ENCODE results near the gene NKPD1.

The NKPD1 gene

DNA sequence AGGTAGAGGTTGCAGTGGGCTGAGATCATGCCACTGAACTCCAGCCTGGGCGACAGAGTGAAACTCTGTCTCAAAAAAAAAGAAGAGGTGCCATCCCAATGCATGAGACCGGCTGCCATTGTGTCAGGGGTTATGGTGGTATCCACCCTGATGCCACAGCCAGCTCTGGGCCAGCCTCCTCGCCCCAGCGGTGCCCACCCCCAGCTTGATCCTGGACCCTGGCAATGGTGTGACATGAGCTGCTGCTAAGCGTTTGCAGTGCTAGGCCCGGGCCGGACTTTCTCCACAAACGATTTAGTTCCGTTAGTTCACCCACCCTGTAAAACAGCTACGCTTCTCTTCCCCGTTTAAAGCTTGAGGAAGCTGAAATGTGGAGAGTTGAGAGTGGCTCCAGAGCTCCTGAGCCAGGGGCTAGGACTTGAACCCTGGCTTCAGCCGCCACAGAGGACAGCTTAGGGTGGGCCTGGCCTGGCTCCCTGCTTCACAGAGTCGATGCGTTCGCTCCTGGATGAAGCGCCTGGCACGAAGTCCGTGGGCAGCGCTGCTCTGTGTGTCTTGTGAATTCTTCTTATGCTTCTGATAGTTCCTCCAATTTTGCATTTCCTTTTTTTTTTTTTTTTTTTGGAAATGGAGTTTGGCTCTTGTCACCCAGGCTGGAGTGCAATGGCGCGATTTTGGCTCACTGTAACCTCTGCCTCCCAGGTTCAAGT is 25.5 kb downstream of the NKPD1 start:
- H3K9me3 Mint-ChIP-seq, result no peaks in the 10 kb centered on the region
- no peak overlapping the region for H3K4me3 Mint-ChIP-seq
- no peaks in the 10 kb centered on the region for H3K27me3 Mint-ChIP-seq
- ATAC-seq (replicated peaks) (no peak), DNase-seq (no peak)
- H3K36me3 Mint-ChIP-seq, result peaks cover 2 to 9% of the 10 kb centered on the region in 2 donors
- peaks cover 40 to 56% of the 10 kb centered on the region in 2 donors for H3K4me1 Mint-ChIP-seq
- peak overlapping the region; percentile 85 for H3K27ac Mint-ChIP-seq

DNA sequence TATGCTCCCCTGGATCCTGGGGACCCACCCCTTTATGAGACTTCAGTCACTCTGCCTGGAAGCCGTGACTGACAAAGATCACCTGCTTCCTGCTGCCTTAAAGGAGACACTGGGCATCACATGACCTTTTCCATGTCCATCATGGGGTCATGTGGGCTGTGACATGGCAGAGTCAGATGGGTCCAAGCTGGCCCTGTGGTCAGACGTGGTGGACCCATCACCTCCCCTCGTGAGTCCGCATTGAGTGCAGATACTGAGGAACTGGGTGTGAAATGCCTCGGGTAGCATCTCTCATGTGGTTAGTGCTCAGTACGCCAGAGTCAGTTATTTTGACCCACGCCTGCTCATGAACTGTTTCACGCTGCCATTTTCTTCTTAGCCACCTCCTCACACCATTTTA is 27.1 kb downstream of the NKPD1 start:
- DNase-seq (no peak), ATAC-seq (replicated peaks) (no peak)
- H3K36me3 Mint-ChIP-seq, result peaks cover 0 to 8% of the 10 kb centered on the region in 2 donors
- H3K27ac Mint-ChIP-seq, result peak overlapping the region; percentile 85
- H3K4me1 Mint-ChIP-seq, result peaks cover 40 to 56% of the 10 kb centered on the region in 2 donors
- no peaks in the 10 kb centered on the region for H3K27me3 Mint-ChIP-seq
- no peak overlapping the region for H3K4me3 Mint-ChIP-seq
- H3K9me3 Mint-ChIP-seq, result no peaks in the 10 kb centered on the region

DNA sequence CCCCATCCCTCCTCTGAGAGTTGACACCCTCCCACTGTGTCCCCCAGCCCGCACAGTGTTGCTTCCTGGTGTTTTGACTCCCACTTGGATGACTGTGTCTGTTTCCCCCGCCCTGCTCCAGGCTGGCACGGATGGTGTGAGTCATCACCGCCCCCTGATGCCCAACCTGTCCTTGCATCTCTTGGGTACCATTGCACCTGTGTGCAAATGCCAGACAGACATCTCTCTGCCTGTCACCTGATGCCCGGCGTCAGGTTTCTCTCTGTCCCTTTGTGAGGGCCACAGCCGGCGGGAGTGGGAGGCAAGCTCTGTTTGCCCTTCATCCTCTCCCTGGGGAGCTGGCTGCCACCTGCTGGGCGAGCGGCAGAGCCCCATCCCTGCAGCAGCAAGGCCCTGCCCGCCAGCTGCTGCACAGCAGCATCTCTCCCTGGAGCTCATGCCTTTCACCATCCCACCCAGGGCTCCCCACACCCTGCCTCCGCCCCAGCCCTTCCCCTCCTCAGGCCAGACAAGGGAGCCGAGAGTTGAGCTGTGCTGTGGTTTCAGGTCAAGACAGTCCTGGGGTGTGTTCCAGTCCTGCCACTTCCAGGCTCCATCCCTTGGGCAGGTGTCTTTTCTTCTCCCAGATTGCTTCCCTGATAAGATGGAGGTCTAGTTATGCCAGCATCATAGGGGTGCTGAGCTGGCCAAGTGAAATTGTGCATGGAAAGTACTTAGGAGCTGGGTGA is 29.7 kb downstream of the NKPD1 start:
- Mint-ChIP-seq H3K9me3 (no peaks in the 10 kb centered on the region), H3K4me1 (peaks cover 29 to 47% of the 10 kb centered on the region in 2 donors), H3K4me3 (no peak overlapping the region), H3K36me3 (peaks cover 0 to 2% of the 10 kb centered on the region in 2 donors), H3K27ac (no peak overlapping the region), H3K27me3 (no peaks in the 10 kb centered on the region)
- ATAC-seq (replicated peaks) (peak; percentile 34 to 35), DNase-seq (no peak)

DNA sequence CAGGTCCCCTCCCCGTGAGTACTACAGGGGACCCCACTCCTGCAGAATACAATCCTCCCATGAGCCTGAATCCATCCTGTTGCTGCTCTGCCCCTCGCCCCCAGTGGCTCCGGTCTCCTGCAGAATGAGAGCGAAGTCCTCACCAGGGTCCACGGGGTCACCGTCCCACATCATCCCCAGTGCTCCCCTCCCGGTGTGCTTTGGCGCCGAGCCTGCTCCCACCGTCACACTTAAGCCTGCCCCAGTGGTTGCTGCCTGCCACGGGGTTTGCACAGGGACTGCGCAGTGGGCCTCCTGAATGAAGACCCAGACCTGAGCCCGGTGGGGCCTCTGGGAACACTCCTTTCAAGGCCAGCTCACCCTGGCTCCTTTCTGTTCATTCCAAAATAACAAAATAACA is 30.5 kb downstream of the NKPD1 start:
- H3K36me3 Mint-ChIP-seq, result peaks cover 0 to 2% of the 10 kb centered on the region in 2 donors

DNA sequence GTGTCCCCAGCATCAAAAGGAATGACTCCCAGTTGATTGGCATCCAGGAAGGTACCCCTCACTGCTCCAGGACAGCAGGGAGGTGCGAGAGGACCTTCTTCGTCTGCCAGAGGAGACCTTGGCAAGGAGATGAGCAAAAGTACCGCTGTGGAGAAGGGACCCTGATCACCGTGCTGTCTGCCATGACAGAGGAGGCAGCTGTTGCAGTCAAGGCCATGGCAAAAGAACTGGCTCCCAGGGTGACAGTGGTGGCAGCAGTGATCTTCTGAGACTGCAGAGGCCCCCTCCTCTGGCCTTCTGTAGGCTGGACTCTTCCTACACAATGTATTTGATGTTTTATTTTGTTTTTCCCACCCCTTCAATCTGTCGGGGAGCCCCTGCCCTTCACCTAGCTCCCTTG is 32.0 kb downstream of the NKPD1 start:
- Mint-ChIP-seq H3K9me3 (no peaks in the 10 kb centered on the region), H3K4me1 (peaks cover 29 to 44% of the 10 kb centered on the region in 2 donors), H3K27me3 (no peaks in the 10 kb centered on the region), H3K4me3 (no peak overlapping the region), H3K27ac (no peak overlapping the region), H3K36me3 (peaks cover 3 to 4% of the 10 kb centered on the region in 2 donors)
- no peak for DNase-seq
- ATAC-seq (replicated peaks), result no peak

More for the DNA sequence above, 30.5 kb downstream of the NKPD1 start:
- peaks cover 34 to 47% of the 10 kb centered on the region in 2 donors for H3K4me1 Mint-ChIP-seq
- H3K27me3 Mint-ChIP-seq, result no peaks in the 10 kb centered on the region
- no peak for ATAC-seq (replicated peaks)
- no peak overlapping the region for H3K27ac Mint-ChIP-seq
- DNase-seq, result no peak
- no peaks in the 10 kb centered on the region for H3K9me3 Mint-ChIP-seq
- H3K4me3 Mint-ChIP-seq, result no peak overlapping the region

DNA sequence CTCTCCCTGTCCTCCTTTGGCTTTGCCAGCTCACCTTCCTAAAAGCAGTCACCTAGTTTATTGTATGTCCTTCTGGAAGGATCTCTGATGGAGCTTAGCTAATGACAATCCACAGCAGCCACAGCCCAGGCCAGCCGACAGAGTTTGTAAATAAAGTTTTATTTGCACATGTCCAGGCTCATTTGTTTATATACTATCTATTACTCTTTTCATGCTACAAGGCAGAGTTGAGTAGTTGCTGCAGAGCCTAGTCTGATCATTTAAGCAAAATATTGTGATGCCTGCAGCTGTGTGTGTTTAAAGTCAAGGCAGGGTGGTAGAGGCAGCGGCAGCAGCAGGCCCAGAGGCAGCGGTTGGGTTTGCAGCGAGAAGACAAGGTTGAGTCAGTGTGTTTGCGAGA is 32.6 kb downstream of the NKPD1 start:
- Mint-ChIP-seq H3K4me3 (no peak overlapping the region), H3K27me3 (no peaks in the 10 kb centered on the region), H3K27ac (no peak overlapping the region), H3K36me3 (peaks cover 4 to 6% of the 10 kb centered on the region in 2 donors), H3K4me1 (peaks cover 27 to 44% of the 10 kb centered on the region in 2 donors), H3K9me3 (no peaks in the 10 kb centered on the region)
- no peak for DNase-seq
- no peak for ATAC-seq (replicated peaks)

DNA sequence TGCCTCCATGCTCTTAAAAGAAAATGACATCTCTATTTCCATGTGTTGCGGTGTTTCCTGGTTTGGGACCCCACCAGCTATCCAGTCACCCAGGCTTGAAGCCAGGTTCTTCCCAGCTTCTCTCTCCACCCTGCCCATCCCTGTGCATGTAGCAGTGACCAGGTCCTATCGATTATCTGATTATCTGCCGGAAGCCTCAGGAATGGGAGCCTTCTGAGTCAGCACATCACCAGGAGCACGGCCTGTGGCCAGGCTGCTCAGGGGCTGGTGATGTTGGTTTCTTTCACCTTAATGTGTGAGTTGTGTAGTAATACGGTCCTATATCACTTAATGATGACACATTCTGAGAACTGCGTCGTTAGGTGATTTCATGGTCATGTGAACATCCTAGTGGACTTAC is 34.1 kb downstream of the NKPD1 start:
- DNase-seq, result no peak
- peaks cover 35 to 58% of the 10 kb centered on the region in 2 donors for H3K4me1 Mint-ChIP-seq
- no peaks in the 10 kb centered on the region for H3K9me3 Mint-ChIP-seq
- no peak overlapping the region for H3K4me3 Mint-ChIP-seq
- H3K27ac Mint-ChIP-seq, result no peak overlapping the region
- peaks cover 6 to 7% of the 10 kb centered on the region in 2 donors for H3K36me3 Mint-ChIP-seq
- no peaks in the 10 kb centered on the region for H3K27me3 Mint-ChIP-seq
- no peak for ATAC-seq (replicated peaks)

DNA sequence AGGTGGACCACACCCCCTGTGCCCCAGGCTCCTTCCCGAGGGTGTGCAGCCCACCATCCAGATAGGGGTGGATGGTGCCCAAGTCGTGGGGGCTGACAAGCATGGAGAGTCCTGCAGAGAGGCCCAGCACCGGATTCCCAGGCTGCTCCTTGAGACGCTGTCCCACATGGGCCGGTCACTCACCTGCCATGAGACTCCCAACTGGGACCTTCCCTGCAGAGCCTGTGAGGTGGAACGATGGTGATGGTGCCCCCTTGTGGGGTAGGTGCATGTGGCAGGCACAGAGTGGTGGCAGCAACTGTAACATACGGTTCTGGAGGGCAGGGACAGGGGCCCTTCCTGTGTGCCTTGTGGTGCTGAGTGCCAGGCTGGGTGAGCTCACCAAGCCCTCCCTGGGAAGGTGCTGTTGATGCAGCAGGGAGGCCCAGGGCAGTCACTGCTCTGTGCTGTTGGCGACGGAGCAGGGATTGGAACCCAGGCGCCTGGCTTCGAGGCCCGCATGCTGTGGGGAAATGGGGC is 34.7 kb downstream of the NKPD1 start:
- Mint-ChIP-seq H3K4me1 (peaks cover 36 to 60% of the 10 kb centered on the region in 2 donors), H3K36me3 (peaks cover 6 to 7% of the 10 kb centered on the region in 2 donors), H3K27ac (peak overlapping the region; percentile 20), H3K9me3 (no peaks in the 10 kb centered on the region), H3K4me3 (no peak overlapping the region), H3K27me3 (no peaks in the 10 kb centered on the region)
- DNase-seq (peak; percentile 47), ATAC-seq (replicated peaks) (peak; percentile 87 to 93)

DNA sequence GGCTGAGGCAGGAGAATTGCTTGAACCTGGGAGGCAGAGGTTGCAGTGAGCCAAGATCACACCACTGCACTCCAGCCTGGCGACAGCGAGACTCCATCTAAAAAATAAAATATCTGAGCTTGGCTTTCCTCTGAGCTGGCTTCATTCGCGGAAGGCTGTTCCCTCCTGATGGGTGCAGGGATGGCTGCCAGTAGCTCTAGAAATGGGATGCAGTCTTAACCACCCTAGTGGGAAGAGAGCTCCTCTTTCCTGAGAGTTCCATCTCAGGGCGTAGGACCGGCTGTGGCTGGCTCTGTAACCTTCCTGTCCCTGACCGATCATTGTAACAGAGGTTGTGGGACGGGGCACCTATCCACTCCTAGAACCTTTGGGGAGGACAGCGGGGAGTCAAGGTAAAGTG is 35.4 kb downstream of the NKPD1 start:
- Mint-ChIP-seq H3K27ac (no peak overlapping the region), H3K36me3 (peaks cover 6 to 8% of the 10 kb centered on the region in 2 donors), H3K27me3 (no peaks in the 10 kb centered on the region), H3K9me3 (no peaks in the 10 kb centered on the region), H3K4me1 (peaks cover 38 to 60% of the 10 kb centered on the region in 2 donors), H3K4me3 (no peak overlapping the region)
- ATAC-seq (replicated peaks) (no peak), DNase-seq (no peak)

DNA sequence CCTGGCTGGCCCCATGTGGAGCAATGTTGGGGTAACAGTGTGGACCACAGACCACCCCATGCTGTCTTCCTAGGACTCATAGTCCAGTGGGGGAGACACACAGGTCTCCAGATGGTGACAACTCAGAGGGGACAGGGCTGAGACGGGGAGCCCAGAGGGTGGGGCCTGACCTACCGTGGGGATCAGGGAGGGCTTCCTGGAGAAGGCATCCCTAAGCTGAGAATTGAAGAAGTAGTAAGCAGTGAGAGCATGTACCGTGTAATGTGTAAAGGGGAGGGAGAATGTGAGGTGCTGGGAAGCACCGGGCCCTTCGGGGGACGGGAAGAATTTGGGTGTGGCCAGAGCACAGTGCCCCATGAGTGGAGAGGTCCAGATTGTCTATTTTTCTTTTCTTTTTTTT is 36.8 kb downstream of the NKPD1 start:
- H3K4me3 Mint-ChIP-seq, result no peak overlapping the region
- H3K27ac Mint-ChIP-seq, result no peak overlapping the region
- H3K36me3 Mint-ChIP-seq, result peaks cover 6 to 11% of the 10 kb centered on the region in 2 donors
- ATAC-seq (replicated peaks), result no peak
- no peaks in the 10 kb centered on the region for H3K9me3 Mint-ChIP-seq
- H3K4me1 Mint-ChIP-seq, result peaks cover 43 to 72% of the 10 kb centered on the region in 2 donors
- no peaks in the 10 kb centered on the region for H3K27me3 Mint-ChIP-seq
- DNase-seq, result no peak

DNA sequence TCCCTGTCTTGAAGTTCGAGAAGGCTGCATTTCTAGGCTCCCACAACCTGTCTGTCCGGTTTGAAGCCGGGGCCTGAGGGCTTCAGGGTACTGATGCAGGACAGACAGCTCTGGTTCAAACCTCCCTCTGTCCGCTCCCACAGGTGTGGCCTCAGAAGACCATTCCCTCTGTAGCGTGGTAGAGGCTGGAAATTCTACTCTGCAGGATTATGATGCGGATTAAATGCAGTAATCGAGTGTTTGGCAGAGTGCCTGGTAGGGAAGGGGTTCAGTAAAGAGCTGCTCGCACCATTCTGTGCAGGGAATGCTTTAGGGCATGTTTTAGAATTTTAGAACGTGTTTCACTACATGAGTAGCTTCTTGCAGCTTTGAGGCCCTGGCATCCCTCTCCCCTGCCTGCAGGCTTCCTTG is 37.3 kb downstream of the NKPD1 start:
- H3K4me3 Mint-ChIP-seq, result no peak overlapping the region
- ATAC-seq (replicated peaks), result no peak
- H3K36me3 Mint-ChIP-seq, result peaks cover 6 to 11% of the 10 kb centered on the region in 2 donors
- DNase-seq, result no peak
- no peaks in the 10 kb centered on the region for H3K9me3 Mint-ChIP-seq
- H3K27ac Mint-ChIP-seq, result no peak overlapping the region
- H3K27me3 Mint-ChIP-seq, result no peaks in the 10 kb centered on the region
- peaks cover 49 to 75% of the 10 kb centered on the region in 2 donors for H3K4me1 Mint-ChIP-seq

DNA sequence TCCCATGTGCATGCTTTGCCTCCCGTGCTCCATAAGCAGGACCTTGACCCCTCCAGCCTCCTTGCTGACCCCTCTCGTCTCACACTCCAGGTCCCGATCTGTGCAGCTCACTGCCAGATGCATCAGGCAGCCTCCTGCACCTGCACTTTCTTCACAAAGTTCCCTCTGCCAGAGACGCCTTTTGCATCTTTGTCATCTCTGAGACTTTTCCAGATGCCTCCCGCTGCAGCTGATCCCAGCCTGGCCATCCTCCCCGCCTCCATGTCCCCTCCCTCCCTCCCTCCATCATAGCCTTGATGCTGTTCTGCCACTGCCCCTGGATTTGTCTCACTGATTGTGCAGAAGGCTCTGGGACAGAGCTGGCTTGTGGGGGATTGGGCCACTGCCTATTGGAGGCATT is 38.0 kb downstream of the NKPD1 start:
- Mint-ChIP-seq H3K27ac (no peak overlapping the region), H3K9me3 (no peaks in the 10 kb centered on the region), H3K27me3 (no peaks in the 10 kb centered on the region), H3K4me1 (peaks cover 53 to 76% of the 10 kb centered on the region in 2 donors), H3K36me3 (peaks cover 4 to 11% of the 10 kb centered on the region in 2 donors), H3K4me3 (no peak overlapping the region)
- ATAC-seq (replicated peaks) (no peak), DNase-seq (no peak)

DNA sequence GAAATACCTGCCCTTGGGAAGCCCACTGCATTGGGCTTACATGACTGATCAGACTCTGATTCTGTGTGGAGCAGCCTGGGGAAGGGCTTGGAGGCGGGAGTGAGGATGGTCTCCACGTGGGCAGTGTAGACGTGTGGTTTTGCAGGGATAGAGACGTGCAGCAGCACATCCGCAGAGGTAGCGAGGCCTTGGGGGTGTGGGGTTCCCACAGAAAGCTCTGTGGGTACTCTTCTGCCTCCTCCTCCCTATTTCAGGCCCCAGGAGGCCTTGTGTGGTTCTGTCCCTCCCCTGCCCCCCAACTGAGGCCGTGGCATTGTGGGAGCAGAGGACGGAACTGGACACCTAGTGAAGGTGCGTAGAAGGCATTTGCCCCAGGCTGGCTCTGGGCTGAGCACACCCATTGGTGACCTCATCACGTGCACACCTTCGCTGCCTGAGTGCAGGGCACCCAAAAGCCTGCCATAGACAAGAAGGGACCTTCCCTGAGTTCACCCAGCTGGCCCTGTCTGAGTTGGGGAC is 38.9 kb downstream of the NKPD1 start:
- no peaks in the 10 kb centered on the region for H3K9me3 Mint-ChIP-seq
- DNase-seq (no peak), ATAC-seq (replicated peaks) (no peak)
- peak overlapping the region; percentile 65 for H3K27ac Mint-ChIP-seq
- peaks cover 4 to 11% of the 10 kb centered on the region in 2 donors for H3K36me3 Mint-ChIP-seq
- H3K4me3 Mint-ChIP-seq, result no peak overlapping the region
- peaks cover 60 to 86% of the 10 kb centered on the region in 2 donors for H3K4me1 Mint-ChIP-seq
- H3K27me3 Mint-ChIP-seq, result no peaks in the 10 kb centered on the region

DNA sequence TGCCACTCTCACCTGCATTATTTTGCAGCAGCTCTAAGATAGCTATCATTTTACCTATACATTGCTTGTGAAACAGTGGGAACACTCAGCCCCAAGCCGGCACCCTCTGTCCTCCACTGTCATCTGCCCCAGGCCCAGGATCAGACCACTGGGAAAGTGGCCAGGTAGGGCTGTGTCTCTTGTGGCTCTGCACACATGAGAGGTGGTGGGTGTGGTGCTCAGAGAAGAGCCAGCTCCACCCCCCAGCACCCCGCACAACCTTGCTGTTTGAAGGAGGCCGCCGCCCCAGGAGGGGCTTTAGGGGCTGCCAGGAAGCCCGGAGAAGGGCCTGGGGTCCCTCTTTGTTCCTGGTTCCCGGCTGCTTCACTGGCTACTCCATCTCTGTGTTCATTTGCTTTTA is 41.2 kb downstream of the NKPD1 start:
- H3K4me3 Mint-ChIP-seq, result no peak overlapping the region
- no peaks in the 10 kb centered on the region for H3K27me3 Mint-ChIP-seq
- no peak overlapping the region for H3K27ac Mint-ChIP-seq
- DNase-seq (no peak), ATAC-seq (replicated peaks) (no peak)
- H3K4me1 Mint-ChIP-seq, result peaks cover 53 to 84% of the 10 kb centered on the region in 2 donors
- H3K9me3 Mint-ChIP-seq, result no peaks in the 10 kb centered on the region
- peaks cover 4 to 15% of the 10 kb centered on the region in 2 donors for H3K36me3 Mint-ChIP-seq

All from stimulated activated naive B cell treated with anti-CD40 and anti-IgM and Interleukin-4, amounts not matched to agents 10 μg/mL and 1 μg/mL and 100 μg/mL, for 72 hours (primary cell).